ENCODE data around the gene DCBLD2.

DCBLD2 gene

GRCh38 chr3:98827221-98827920, 74.1 kb downstream of the DCBLD2 start:
- DNase-seq: no peak

- no peak for DNase-seq
Observed at GRCh38 chr3:98826126-98826525, 75.4 kb downstream of the DCBLD2 start.

- no peak for DNase-seq
Observed at GRCh38 chr3:98824256-98824655, 77.2 kb downstream of the DCBLD2 start.

- DNase-seq: no peak
Observed at GRCh38 chr3:98823791-98824190, 77.7 kb downstream of the DCBLD2 start.

- DNase-seq: no peak
Observed at GRCh38 chr3:98821063-98821462, 80.4 kb downstream of the DCBLD2 start.

- DNase-seq: no peak
Observed at GRCh38 chr3:98817547-98818041, 83.9 kb downstream of the DCBLD2 start.

- DNase-seq: no peak
Observed at GRCh38 chr3:98814817-98815420, 86.6 kb downstream of the DCBLD2 start.

GRCh38 chr3:98812851-98813374, 88.6 kb downstream of the DCBLD2 start:
- DNase-seq: no peak

GRCh38 chr3:98811048-98811447, 90.4 kb downstream of the DCBLD2 start:
- no peak for DNase-seq

- DNase-seq: no peak
Observed at GRCh38 chr3:98809557-98809956, 91.9 kb downstream of the DCBLD2 start.

- DNase-seq: no peak
Observed at GRCh38 chr3:98808071-98808470, 93.4 kb downstream of the DCBLD2 start.

- DNase-seq: no peak
Observed at GRCh38 chr3:98807561-98807960, 93.9 kb downstream of the DCBLD2 start.

- DNase-seq: no peak
Observed at GRCh38 chr3:98807011-98807410, 94.5 kb downstream of the DCBLD2 start.

GRCh38 chr3:98806521-98806920, 95.0 kb downstream of the DCBLD2 start:
- DNase-seq: no peak

- no peak for DNase-seq
Observed at GRCh38 chr3:98805571-98805970, 95.9 kb downstream of the DCBLD2 start.

GRCh38 chr3:98801043-98801747, 100.3 kb downstream of the DCBLD2 start:
- no peak for DNase-seq

- DNase-seq: no peak
Observed at GRCh38 chr3:98800401-98800800, 101.1 kb downstream of the DCBLD2 start.

- no peak for DNase-seq
Observed at GRCh38 chr3:98799479-98799878, 102.0 kb downstream of the DCBLD2 start.

- no peak for DNase-seq
Observed at GRCh38 chr3:98798820-98799219, 102.7 kb downstream of the DCBLD2 start.

GRCh38 chr3:98797905-98798304, 103.6 kb downstream of the DCBLD2 start:
- no peak for DNase-seq

GRCh38 chr3:98796334-98796733, 105.2 kb downstream of the DCBLD2 start:
- DNase-seq: no peak

GRCh38 chr3:98793971-98794370, 107.5 kb downstream of the DCBLD2 start:
- no peak for DNase-seq
